Lower leg skin (tissue), 3 donors: ENCODE data around the gene ERP29.

Source experiments
- CTCF ChIP-seq, 3 donors: fragments of 450-650 bp; IDR thresholded peaks; one replicate each; pipeline ENCODE4 v1.5.1; 2016; ENCODE audit warnings: antibody characterized with exemption in 3 of 3, mild to moderate bottlenecking in 3 of 3, moderate library complexity in 2 of 3
- POLR2A ChIP-seq, 2 donors: fragments of 450-650 bp; IDR thresholded peaks; one replicate each; pipeline ENCODE4 v1.6.1; 2016 to 2017; ENCODE audit warnings: antibody characterized with exemption in 2 of 2, mild to moderate bottlenecking in 1 of 2, moderate library complexity in 1 of 2

- no peak for TF ChIP-seq CTCF (IDR thresholded peaks at IDR 0.05)
- TF ChIP-seq POLR2A (IDR thresholded peaks at IDR 0.05), result no peak
These were observed 12.7 kb downstream of the ERP29 start for GRCh38 chr12:112025808-112026375.
